ENCODE measurements around the gene P3R3URF.

The P3R3URF gene

DNA sequence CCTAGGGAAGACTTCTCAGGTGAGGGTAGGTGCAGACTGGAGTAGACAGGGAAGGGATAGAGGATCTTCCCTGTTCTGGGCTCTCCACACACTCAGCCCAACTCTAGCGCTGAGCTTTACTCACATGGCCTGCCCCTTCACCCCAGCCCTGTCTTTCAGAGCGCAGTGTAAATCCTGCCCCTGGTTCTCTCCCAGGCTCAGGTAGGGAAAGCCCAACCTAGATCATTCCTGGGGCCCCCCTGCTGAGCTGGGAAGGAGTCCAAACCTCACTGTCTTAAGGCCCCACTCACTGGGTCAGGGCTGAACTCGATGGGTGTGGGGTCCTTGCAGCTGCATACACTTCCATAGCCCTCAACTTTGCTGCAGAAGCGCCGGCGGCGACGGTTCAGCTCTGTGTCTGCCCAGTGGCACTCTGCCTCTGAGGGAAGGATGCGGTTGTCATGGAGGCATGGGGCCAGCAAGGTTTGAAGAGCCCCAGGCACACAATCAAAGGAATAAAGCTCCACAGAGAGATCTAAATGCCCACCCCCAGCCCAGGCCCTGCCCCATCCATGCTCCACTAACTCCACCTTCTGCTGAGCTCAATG, 17.8 kb upstream of the P3R3URF start:
- DNase-seq = no peak

DNA sequence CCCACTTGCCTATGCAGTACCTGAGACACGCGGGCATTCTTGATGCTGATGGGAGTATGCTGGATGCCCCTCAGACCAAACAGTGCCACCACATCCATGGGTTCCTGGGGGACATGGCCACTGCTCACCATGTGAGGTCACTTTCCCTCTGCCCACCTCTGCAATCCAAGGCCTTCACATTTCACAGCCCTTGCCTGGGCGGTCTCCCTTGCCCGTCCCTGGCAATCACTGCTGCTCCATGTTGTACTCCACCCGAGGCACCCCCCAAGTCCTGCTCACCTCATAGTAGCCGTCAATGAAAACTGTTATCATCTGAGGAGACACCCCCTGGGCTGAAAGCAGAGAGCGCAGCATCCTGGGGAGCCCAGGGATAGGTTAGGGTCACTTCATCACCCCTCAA, 17.0 kb upstream of the P3R3URF start:
- DNase-seq = no peak

- no peak for DNase-seq
Observed at GRCh38 chr1:46192171-46192570, 15.9 kb upstream of the P3R3URF start.

DNA sequence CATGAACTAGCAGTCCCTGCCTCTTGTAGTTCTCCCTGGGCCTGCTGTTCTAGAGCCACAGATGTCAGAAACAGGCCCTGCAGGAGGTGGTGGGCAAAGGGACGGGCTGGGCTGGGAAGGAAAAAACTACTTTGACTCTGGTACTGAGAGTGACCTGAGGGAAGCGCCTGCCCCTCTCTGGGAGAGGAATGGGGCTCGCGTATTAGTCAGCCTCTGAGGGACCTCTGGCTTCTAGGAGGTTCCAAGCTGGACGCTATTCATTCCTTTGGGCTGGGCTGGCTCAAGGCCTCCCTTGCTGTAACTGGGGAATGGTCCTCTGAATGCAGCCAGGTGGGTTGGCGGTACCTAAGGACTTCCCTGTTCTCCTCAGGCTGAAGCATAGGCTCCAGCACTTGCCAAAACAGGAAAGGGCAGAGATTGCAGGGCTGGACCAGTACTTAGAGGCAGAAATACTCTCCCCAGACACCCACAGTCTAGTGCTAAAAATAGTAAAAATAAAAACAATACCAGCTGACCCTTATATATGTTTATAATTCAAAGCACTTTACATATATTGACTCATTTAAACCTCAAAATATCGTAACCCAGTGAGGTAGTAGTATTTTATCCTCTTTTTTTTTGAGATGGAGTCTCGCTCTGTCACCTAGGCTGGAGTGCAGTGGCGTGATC, 14.9 kb upstream of the P3R3URF start:
- DNase-seq = no peak

- no peak for DNase-seq
Observed at GRCh38 chr1:46190539-46190938, 14.3 kb upstream of the P3R3URF start.

GRCh38 chr1:46188295-46189030, 12.2 kb upstream of the P3R3URF start:
- DNase-seq = peak; percentile 25

GRCh38 chr1:46187106-46187869, 11.0 kb upstream of the P3R3URF start:
- no peak for DNase-seq

GRCh38 chr1:46186076-46186475, 9.8 kb upstream of the P3R3URF start:
- DNase-seq = no peak

- no peak for DNase-seq
Observed at GRCh38 chr1:46184920-46185658, 8.8 kb upstream of the P3R3URF start.

DNA sequence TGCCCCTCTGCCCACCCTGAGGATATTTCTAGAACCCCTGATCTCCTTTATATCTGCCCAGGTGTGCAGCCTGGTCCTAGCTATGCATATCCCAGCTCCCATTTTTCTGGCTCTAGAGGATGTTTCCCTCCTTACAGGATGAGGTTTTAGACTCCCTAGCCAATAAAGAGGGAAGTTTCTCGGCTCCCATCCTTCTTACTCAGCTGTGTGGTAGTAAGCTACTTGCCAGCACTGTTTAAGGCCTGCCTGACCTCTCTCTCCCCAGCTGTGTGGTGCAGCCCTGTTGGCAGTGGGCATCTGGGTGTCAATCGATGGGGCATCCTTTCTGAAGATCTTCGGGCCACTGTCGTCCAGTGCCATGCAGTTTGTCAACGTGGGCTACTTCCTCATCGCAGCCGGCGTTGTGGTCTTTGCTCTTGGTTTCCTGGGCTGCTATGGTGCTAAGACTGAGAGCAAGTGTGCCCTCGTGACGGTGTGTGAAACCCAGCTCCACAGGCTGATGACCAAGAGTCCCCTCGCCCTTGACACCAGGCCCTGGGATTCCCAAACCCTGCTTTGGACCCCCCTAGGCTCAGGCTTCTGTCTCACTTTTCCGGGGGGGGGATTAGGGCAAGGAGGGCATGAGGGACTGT, 7.8 kb upstream of the P3R3URF start:
- no peak for DNase-seq

- DNase-seq = no peak
Observed at GRCh38 chr1:46183079-46183847, 7.0 kb upstream of the P3R3URF start.

GRCh38 chr1:46181343-46182260, 5.3 kb upstream of the P3R3URF start:
- DNase-seq = no peak

DNA sequence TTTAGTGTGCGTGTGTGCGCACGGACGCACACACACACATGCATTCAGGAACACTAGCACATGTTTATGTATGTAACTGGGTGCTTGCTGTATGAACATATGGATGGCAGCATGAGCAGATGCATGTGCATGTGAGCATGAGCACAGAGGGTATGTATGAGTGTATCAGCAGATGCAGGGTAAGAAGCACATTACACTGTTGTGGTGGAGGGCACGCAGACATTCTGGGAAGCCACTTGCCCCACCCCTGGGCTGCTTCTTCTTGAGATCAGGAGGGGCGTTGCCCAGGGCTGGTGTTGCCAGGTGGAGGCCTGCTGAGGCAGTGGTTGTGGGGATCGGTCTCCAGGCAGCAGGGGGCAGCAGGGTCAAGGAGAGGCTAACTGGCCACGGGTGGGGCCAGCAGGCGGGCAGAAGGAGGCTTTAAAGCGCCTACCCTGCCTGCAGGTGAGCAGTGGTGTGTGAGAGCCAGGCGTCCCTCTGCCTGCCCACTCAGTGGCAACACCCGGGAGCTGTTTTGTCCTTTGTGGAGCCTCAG, 3.9 kb upstream of the P3R3URF start:
- DNase-seq = peak; percentile 71

- DNase-seq = peak; percentile 90
Observed at GRCh38 chr1:46179138-46180081, 3.1 kb upstream of the P3R3URF start.

GRCh38 chr1:46175243-46175642, 1.0 kb downstream of the P3R3URF start:
- DNase-seq = no peak

DNA sequence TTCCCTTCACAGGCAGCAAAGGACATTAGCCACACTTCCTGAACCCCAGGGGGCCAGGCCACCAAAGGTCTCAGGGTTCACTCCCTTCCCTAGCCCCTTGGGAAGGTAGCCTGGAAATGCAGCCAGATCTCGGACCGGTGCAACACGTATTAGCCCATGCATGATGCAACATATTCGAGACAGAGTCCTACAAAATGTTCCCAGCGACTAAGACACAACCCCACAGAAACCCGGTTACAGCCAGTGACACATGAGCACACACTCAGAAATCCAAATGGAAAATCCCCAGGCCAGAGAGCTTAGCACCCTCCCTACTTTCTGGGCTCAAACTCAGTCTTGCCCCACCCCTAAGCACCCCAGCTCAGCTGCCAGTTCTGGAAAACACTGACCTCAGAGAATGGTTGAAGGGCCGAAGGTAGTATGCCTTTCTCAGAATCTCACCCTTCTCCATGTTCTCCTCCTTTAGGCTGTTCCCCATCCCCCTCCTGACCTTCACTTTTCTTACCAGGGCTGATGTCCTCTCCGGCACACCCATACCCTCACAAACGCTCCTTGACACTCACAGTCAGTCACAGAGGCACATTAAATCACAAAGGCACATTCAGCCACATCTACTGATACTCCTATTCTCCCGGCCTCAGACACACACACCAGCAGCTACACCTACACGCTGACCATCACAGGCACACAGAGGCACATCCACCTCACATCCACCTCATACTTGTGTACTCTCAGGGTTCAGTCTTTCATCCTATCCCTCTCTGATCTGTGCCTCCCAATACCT, 1.6 kb downstream of the P3R3URF start, which contains the start of gene TSPAN1:
TSS of gene TSPAN1 (plus strand) at position 640 of the 784 bp plus-strand sequence. CDS start 6,021 bp downstream, outside the sequence.
- DNase-seq = peak; percentile 59

DNA sequence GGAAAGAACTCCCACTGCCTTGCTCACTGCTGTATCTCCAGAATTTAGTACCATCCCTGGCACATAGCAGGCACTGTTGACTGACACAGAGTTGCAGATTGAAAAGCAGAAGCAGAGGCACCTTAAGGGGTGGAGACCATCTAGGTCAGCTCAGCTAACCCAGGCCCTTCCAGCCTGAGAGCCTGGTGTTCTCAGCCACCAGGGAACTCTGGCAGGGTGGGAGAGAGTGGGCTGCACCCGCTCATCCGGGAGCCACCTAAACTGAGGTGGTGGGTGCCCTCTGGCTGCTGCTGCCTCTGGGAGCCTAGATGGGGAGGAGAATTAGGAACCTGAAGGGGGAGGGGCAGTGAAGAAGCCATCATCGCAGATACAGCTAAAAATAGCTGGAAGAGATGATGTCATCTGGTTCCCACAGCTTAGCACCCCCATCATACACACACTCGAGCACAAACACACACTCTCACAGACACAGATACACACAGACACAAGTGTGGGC, 2.9 kb downstream of the P3R3URF start:
- DNase-seq = peak; percentile 36

- DNase-seq = no peak
Observed at GRCh38 chr1:46172321-46172720, 4.0 kb downstream of the P3R3URF start.

Data from NCI-H2107 (cell line).